Esophagus squamous epithelium (tissue), 5 donors: ENCODE results near the gene CYP26B1. TPM values are rescaled to one million over a fixed set of nuclear protein-coding genes. Genes with fewer than 3 reads are reported as not detected.

ENCODE experiments used
- DNase-seq: peaks from one replicate; lab custom pipeline; 2025; lab: John Stamatoyannopoulos, UW
- H3K27ac ChIP-seq, 4 donors: fragments of 200-600 bp; sonication (generic); one replicate each; pipeline ENCODE4 v1.5.1; 2016 to 2019; ENCODE audit warnings: mild to moderate bottlenecking in 1 of 4
- H3K27me3 ChIP-seq, 4 donors: fragments of 200-600 bp; sonication (generic); 1 replicate in 3 of 4; 2 replicates in 1 of 4; pipeline versions ENCODE4 v1.5.1 to v1.6.0; 2017 to 2021; ENCODE audit warnings: antibody characterized with exemption in 1 of 4
- H3K36me3 ChIP-seq, 3 donors: fragments of 200-600 bp; sonication (generic); one replicate each; pipeline ENCODE4 v1.5.1; 2016 to 2019
- H3K4me1 ChIP-seq, 3 donors: fragments of 200-600 bp; sonication (generic); one replicate each; pipeline ENCODE4 v1.5.1; 2017 to 2019
- H3K4me3 ChIP-seq, 4 donors: fragments of 200-600 bp; sonication (generic); 1 replicate in 3 of 4; 2 replicates in 1 of 4; pipeline ENCODE4 v1.5.1; 2016 to 2019; ENCODE audit warnings: mild to moderate bottlenecking in 2 of 4, moderate library complexity in 1 of 4
- H3K9me3 ChIP-seq, 3 donors: fragments of 200-600 bp; sonication (generic); one replicate each; pipeline ENCODE4 v1.5.1; 2016 to 2019
- CTCF ChIP-seq, 6 experiments: fragments of 450-650 bp in 4 of 6; fragments of 200-600 bp in 2 of 6; sonication (generic) in 2 of 6; IDR thresholded peaks; one replicate each; pipeline ENCODE4 v1.5.1; 2016 to 2019; ENCODE audit warnings: antibody characterized with exemption in 6 of 6, mild to moderate bottlenecking in 4 of 6, moderate library complexity in 4 of 6
- POLR2A ChIP-seq, 4 donors: fragments of 450-650 bp; IDR thresholded peaks; one replicate each; pipeline ENCODE4 v1.6.1; 2017; ENCODE audit warnings: antibody characterized with exemption in 4 of 4, mild to moderate bottlenecking in 4 of 4, moderate library complexity in 3 of 4
- WGBS, 2 donors: methylation state at CpG; one replicate each; pipeline ENCODE4 v1.1.5; 2018; 5-methylcytosine and 5-hydroxymethylcytosine counted together
- intact Hi-C: fragments of 100-400 bp; cut with DNase I; formaldehyde crosslinking; loops from one replicate; pipeline ENCODE4 v1.15.0; 2022
- total RNA-seq, 4 donors: library from RNA; depleted of rRNA; stranded (reverse); fragments of >200 nt; gene quantifications; one replicate each; pipeline ENCODE4 v1.1.0, GENCODE V29; 2016
- donor health status: DM: yes; HTN: yes; CAD: no.

Gene CYP26B1
- total RNA-seq, 4 donors from 2014 or later = 0.62 to 6.7 (median 1.3) TPM

DNA sequence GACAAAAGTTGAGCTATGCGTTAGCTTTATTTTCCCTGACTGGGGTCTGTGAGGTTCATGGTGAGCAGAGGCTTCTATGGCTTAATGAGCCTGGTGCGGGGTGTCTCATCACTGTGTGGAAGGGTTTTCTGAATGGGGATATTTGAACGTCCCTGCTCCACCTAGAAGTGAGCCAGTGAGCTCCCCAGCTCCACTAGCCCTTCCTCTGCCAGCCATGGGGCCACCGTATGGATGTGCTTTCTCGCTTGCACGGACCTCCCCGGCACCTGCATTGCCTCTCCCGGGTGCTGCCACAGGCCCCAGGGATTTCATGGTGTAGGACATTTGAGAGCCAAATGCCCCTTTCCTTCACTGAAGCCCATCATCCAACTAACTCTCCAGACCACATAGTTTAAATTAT is 37.8 kb downstream of the CYP26B1 start:
- H3K9me3 ChIP-seq = no peaks in the 10 kb centered on the region
- no peaks in the 10 kb centered on the region for H3K36me3 ChIP-seq
- WGBS, 2 donors = 75 to 97% methylated on average over 2 to 7 of the region's 8 CpGs
- no peak overlapping the region for H3K4me3 ChIP-seq
- H3K27ac ChIP-seq = no peak overlapping the region
- intact Hi-C loops = no loop called here
- TF ChIP-seq POLR2A (IDR thresholded peaks at IDR 0.05) = no peak
- no peak for TF ChIP-seq CTCF (IDR thresholded peaks at IDR 0.05)
- peaks cover 3 to 44% (median 6%) of the 10 kb centered on the region in 3 donors for H3K4me1 ChIP-seq
- H3K27me3 ChIP-seq = no peaks in the 10 kb centered on the region
- no peak for DNase-seq

DNA sequence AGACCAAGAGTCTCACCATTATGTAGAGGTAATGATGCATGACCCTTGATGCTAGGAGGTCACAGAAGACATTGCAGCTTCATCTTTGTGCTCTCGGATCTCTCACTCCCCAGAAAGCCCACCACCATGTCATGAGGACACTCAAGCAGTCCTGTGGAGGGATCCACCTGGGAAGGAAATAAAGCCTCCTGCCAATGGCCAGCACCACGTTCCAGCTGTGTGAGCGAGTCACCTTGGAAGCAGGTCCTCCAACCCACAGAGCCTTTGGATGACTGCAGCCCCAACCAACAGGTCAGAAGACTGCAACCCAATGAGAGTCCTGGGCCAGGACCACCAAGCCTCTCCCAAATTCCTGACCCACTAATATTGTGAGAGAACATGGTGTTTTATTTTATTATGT is 38.4 kb downstream of the CYP26B1 start:
- no peak overlapping the region for H3K4me3 ChIP-seq
- no peaks in the 10 kb centered on the region for H3K27me3 ChIP-seq
- intact Hi-C loops = no loop called here
- H3K9me3 ChIP-seq = no peaks in the 10 kb centered on the region
- 70 to 78% methylated on average over 2 to 3 of the region's 3 CpGs for WGBS, 2 donors
- H3K36me3 ChIP-seq = no peaks in the 10 kb centered on the region
- no peak for DNase-seq
- H3K27ac ChIP-seq = no peak overlapping the region
- peaks cover 0 to 38% (median 3%) of the 10 kb centered on the region in 3 donors for H3K4me1 ChIP-seq
- TF ChIP-seq CTCF (IDR thresholded peaks at IDR 0.05) (no peak), POLR2A (IDR thresholded peaks at IDR 0.05) (no peak)

GRCh38 chr2:72108121-72108520 is 39.5 kb downstream of the CYP26B1 start:
- no peak for TF ChIP-seq POLR2A (IDR thresholded peaks at IDR 0.05)
- TF ChIP-seq CTCF (IDR thresholded peaks at IDR 0.05) = no peak
- 28 to 39% methylated on average over 3 of the region's 3 CpGs for WGBS, 2 donors
- Histone ChIP-seq H3K4me1 (peaks cover 0 to 36% (median 3%) of the 10 kb centered on the region in 3 donors), H3K9me3 (no peaks in the 10 kb centered on the region), H3K27me3 (no peaks in the 10 kb centered on the region), H3K36me3 (no peaks in the 10 kb centered on the region), H3K27ac (peak overlapping the region in 1 of 4 donors; percentile 58), H3K4me3 (no peak overlapping the region)
- intact Hi-C loops = no loop called here
- no peak for DNase-seq

- intact Hi-C loops = no loop called here
- H3K4me3 ChIP-seq = no peak overlapping the region
- no peaks in the 10 kb centered on the region for H3K36me3 ChIP-seq
- H3K4me1 ChIP-seq = peaks cover 0 to 31% (median 3%) of the 10 kb centered on the region in 3 donors
- H3K27me3 ChIP-seq = no peaks in the 10 kb centered on the region
- H3K9me3 ChIP-seq = no peaks in the 10 kb centered on the region
- H3K27ac ChIP-seq = peak overlapping the region in 1 of 4 donors; percentile 10
- TF ChIP-seq CTCF (IDR thresholded peaks at IDR 0.05) (no peak), POLR2A (IDR thresholded peaks at IDR 0.05) (no peak)
- DNase-seq = no peak
- 42 to 48% methylated on average over 4 of the region's 4 CpGs for WGBS, 2 donors
Measured at GRCh38 chr2:72106978-72107377, 40.7 kb downstream of the CYP26B1 start.

DNA sequence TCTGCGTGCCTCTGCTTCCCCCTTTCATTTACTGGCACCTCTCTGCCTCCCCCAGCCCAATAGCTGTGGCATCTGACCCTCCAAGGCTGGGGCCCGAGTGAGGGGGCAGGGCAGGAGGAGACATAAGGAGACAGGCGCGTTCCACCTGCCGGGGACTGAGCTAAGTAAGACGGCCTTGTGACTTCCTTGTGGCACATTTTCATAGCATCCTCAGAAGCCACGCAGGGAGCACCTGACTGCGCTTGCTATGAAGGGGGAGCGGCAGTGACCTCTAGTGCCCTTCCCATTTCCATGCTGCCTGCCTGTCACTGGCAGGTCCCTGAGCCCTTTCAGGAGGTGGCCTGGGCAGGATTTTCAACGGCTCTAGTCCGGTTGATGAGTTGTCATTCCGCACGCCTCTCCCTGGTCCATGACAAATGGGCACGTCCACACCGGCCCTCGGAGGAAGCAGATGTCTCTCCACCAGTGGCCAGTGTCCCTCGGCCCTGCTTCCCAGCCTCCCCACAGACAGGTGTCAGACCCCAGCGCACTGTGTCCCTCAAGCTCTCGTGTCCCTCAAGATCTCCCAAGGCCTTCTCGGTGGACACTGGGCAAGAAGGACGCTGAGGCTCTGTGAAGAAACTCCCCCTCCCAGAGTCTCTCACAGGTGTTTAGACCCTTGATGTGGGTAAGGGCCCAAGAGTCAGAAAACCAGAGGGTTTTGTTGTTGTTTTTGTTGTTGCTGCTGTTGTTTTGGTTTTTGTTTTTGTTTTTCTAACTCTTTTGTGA is 42.7 kb downstream of the CYP26B1 start:
- DNase-seq = no peak
- no peaks in the 10 kb centered on the region for H3K27me3 ChIP-seq
- H3K9me3 ChIP-seq = no peaks in the 10 kb centered on the region
- intact Hi-C loops = no loop called here
- peaks cover 0 to 31% (median 3%) of the 10 kb centered on the region in 3 donors for H3K4me1 ChIP-seq
- H3K4me3 ChIP-seq = no peak overlapping the region
- H3K27ac ChIP-seq = no peak overlapping the region
- WGBS, 2 donors = 82 to 91% methylated on average over 11 to 18 of the region's 21 CpGs
- no peak for TF ChIP-seq CTCF (IDR thresholded peaks at IDR 0.05)
- no peak for TF ChIP-seq POLR2A (IDR thresholded peaks at IDR 0.05)
- H3K36me3 ChIP-seq = no peaks in the 10 kb centered on the region
